Inflammatory macrophage (primary cell): ENCODE data around the gene PRKCE.

Experiments used
- DNase-seq, 2 donors: peaks; one replicate each; pipeline ENCODE4 v3.0.0-alpha.2; 2020 to 2022

The PRKCE gene

DNA sequence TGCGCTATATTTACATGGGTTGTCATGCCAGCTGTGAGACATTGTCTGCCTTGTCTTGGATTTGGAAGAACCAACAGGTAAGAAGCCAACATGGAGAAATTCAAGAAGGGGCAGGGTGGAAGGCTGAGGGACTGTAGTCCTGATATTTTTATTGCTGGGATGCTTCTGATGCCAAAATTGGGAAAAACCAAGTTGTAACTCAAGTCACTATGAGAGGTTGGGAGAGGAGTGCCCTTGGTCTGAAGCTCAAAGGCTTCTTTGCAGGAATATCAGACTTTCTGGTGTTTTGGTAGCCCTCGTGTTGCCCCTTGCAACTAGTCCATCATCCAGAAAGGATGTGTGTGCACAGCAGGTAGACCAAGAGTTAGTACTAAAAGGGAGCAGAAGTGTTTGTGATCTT lies 351.5 kb downstream of the PRKCE start:
- DNase-seq: no peak

DNA sequence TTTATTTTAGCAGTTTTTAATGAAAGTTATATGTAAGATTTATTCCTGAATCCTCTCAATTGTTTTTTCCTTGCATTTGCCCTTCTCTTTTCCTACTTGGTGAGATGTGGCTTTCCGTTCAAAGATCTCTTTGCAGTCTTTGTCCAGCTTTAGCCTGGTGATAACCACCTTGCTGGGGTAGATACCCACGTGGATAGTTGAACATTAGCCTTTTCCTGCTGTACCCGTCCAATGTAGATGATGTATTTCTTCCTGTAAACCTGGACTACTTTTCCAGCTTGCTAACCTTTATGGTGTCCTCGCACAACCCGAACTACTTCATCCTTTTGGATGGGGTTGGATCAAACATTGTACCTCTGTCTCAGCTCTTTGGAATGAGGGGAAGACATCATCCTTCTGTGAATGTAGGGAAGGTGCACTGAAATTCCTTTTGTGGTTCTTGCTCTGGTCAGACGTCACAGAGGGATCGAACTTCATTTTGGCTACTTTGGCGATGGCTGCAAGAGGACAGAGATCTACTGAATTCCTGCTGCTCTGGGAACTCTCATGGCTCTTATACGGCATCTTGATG lies 352.5 kb downstream of the PRKCE start:
- no peak for DNase-seq

DNA sequence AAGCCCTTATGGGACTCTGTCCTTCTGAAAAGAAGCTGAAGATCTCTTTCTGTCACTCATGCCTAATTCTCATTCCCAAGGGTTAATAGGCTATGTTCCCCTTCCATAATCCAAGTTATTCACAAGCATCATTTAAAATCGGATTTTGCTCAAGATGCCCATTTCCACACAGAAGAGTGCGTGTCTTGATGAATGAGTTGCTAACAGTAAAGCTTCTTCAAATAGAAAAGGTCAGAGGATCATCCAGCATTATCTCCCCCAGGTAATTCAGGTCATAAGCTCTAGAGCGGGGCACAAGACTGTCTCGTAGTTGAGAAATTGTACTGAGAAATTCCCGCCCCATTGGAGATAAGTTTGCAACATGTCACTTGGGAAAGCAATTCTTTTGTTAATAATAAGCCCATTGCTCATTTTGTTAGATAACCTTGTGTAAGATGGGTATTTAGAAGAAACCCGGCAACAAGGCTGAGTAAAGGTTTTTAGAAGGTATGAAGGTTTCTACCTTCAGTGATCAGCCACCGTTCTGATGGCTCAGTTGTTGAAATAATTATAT lies 355.1 kb downstream of the PRKCE start:
- DNase-seq: no peak

DNA sequence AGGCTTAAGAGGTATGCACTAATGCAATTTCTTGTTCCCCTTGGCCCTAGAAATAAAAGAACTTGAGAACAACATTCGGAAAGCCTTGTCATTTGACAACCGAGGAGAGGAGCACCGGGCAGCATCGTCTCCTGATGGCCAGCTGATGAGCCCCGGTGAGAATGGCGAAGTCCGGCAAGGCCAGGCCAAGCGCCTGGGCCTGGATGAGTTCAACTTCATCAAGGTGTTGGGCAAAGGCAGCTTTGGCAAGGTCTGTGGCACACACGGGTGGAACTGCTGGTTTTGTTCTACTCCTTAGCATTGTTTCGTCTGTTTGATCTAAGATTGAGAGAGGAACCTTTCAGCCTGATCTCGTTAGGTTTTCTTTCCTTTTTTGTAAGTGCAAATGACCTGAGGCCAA lies 355.9 kb downstream of the PRKCE start:
- DNase-seq: no peak

DNA sequence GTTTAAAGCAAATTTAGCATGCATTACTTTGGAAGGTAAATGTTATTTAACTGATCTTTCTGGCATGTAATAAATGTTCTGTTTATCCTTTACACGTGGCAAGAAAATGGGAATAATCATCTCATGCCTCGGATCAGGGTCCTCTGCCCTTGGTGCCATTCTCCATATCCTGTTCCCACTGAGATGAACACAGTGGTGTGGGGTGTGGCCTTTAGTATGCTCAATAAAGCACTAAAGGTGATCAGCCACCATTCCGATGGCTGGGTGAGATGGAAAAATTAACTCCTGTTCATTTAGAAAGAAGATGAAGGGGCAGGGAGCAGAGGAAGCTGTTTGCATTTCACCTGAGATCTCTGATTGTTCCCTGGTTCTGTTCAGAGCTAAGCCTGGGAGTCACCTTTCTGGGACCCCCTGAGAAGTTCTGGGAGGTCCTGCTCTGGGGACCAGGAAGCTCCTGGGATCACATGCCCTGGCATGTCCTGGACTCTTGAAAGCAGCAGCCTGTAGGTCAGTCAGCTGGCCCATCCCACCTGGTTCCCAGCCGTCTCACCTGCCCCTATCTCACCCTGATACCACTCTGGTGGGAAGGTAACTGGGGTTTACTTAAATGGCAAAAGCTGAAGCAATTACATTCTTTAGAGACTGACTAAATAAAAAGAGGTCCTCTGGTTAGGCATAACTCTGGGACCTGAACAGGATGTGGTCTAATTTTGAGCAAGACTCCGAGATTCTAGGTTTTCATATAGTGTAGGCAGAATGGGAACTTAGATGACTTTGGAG lies 356.8 kb downstream of the PRKCE start:
- no peak for DNase-seq

DNA sequence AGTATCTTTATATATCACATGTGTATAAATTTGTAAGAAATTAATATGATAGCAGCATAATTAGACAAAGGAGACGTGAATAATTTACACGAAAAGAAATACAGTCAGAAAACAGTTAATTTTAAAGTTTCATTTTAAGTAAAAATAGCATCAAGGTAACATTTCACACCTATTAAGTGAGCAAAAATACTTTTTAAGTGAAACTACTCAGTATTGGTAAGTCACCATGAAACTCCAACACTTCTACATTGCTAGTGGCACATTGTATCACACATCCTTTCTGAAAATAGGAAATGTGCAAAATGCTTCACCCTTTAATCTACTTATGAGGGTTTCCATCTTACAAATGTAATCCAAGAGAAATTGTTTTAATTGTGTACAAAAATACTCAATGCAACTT lies 357.8 kb downstream of the PRKCE start:
- no peak for DNase-seq

DNA sequence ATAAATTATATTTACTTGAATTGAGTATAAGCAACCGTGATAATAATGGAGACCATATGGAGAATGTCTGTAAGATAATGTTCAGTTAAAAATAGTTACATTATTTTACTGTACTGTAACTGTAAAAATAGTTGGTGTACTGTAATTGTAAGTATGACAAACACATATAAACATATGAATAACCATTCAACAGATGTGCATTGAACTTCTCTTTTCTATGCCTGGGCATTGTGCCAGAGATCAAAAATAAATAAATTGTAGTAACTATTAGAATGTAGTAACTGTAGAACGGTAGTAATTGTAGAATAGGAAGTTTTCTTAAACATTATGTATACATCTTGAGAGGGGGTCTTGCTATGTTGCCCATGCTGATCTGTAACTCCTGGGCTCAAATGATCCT lies 358.3 kb downstream of the PRKCE start:
- peak in 1 of 2 donors; percentile 35 for DNase-seq

DNA sequence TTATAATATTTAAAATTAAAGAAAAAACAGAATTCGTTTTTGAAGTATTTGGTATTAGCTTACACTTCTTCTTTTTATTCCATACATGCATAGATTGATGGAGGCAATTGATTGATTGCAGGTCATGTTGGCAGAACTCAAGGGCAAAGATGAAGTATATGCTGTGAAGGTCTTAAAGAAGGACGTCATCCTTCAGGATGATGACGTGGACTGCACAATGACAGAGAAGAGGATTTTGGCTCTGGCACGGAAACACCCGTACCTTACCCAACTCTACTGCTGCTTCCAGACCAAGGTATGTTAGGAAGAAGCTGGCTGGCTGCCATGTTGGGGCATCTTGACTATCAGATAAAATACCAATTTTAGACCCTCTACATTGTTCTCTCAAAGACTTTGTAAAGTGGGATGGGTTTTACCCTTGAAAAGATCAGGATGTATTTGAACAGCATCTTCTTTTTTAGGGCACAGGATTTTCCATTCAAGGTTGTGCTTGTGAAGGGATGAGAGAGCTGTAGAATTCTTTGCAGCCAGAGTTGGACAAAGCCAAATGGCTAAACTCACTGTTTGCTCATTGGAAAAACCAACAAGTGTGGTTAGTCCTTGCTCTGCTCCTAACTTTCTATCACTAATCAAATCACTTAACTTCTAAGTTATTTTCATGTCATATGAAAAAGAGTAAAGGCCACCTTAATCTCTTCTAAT lies 358.9 kb downstream of the PRKCE start:
- no peak for DNase-seq

DNA sequence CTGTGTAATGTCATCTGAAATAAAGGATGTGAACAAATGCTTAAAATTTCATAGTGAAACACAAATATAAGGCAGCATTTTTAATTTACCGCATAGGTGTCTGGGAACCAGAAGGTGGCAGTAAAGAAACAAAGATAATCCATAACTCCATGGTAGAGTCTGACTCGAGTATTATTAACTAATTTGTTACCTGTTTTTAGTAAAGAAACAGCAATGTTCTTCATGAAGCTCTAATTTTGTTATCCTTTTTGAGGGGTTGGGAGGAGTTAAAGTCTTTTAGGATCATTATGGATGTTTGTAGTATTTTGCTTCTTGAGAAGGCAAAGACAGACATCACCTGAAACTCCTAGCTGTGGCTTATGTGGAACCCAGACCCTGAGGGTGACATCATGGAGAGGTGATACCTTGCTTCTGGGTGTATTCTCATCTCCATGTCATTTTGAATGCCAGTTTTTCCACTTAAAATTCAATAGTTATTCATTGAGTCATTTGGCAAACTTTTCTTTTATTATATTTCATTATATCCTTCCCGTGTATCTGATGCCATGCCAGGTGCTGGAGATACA lies 359.5 kb downstream of the PRKCE start:
- DNase-seq: peak; percentile 28 to 51

DNA sequence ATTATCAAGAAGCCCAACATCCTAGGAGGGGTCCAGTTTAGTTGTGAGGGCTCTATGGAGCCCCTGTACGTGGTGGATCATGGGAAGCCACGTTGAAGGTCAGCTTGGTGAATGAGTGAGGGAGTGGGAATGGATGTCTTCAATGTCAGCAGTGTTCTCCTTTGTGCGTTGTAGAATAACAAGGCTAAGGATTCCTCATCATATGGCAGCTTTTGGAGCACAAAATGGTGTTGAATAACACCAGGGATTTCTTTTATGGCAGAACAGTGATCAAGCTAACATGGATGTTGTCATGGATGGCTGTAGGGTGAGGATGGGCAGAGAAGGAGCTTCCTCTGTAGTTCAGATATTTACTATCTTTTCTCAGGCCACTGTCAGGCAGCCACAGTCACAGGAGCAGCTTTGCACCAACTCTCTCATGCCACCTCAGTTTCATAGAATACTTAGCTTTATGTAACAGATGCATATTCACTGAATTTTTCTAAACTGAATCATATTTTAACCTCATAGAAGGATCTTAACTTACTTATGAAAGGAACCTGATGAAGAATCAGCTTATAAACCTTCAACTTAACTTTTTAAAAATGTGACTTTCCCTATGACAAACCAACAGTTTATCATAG lies 361.3 kb downstream of the PRKCE start:
- no peak for DNase-seq

DNA sequence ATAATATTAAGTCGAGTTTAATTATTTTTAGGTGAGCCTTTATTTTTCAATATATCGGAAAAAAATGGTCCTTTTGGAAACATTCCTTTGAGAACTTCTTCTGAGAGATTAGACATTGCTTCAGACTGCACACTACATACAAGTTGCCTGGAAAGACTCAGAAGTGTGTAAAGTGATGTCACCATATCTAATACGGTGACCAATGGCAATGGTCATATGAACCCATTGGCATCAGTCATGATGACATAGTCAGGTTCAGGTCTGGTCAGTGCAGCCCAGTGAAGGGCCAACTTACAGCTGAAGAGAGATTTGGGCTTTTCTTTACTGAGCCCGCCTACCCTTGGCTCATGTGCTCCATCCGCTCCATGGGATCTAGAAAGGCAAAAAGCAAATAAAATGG lies 362.3 kb downstream of the PRKCE start:
- DNase-seq: no peak

DNA sequence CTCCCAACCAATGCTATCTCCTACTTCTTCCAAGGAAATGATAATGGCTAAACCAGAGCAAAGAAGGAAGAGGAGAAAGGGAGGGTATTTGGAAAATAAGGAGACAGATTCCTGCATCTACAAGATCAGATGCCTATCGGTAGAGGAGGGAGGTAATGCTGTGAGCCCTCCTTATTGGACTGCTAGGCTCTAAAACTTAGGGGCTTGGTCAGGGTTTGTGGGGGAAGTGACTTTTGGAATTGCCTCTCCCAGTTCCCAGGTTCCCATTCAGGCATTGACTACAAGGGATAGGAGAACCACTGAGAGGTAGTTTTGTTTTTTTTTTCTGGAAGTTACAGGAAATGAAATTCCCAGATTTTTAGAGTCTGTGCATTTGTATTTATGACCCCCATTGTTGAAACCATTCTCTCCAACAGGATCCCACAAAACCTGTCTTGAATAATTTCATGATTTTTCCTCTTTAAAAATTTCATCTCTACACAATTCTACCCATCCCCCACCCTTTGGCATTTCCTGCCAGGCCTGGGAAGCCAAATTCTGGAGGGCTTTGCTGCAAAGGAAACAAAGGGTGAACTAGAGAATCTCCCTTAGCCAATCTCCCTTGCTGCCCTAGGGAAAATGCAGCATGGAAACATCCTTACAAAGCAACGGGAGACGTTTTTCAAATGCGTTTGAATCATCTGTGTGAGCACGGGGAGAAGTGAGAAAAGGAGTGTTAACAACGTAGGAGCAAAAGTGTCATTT lies 363.6 kb downstream of the PRKCE start:
- DNase-seq: no peak

DNA sequence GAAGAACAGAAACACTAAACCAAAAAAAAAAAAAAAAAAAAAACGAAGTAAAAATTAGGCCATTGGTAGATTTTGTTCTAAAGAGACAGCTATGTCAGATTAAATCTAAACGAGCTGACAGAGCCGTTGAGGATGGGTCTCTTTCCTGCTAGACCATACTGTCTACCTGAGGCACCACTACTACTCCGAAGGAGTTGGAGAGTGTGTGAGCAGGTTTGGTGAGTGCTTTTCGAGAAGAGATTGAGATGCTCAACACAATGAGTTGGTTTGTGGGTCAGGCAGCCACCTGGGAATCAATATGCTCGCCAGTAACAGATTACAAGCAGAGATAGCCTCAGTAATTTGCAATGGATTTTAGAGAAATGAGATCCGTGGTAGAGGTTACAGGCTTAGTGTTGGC lies 364.2 kb downstream of the PRKCE start:
- DNase-seq: no peak

DNA sequence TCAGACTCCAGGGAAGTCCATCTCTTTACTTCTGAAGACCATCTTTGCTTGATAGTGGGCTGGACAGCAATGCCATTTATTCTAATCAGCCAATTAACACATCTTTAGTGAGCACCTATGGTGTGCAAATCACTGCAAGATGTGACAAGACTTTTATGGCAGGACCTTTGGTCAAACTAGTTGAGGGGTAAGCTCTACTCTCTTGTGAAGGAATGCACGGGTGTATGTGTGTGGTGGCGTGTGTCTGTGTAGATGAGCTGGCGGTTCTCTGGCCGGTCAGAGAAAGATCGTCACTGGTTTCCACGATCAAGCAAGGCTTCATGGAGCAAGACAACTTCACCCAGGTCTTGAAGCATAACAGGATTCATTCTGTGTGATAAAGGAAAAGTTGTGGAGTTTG lies 364.6 kb downstream of the PRKCE start:
- DNase-seq: no peak

DNA sequence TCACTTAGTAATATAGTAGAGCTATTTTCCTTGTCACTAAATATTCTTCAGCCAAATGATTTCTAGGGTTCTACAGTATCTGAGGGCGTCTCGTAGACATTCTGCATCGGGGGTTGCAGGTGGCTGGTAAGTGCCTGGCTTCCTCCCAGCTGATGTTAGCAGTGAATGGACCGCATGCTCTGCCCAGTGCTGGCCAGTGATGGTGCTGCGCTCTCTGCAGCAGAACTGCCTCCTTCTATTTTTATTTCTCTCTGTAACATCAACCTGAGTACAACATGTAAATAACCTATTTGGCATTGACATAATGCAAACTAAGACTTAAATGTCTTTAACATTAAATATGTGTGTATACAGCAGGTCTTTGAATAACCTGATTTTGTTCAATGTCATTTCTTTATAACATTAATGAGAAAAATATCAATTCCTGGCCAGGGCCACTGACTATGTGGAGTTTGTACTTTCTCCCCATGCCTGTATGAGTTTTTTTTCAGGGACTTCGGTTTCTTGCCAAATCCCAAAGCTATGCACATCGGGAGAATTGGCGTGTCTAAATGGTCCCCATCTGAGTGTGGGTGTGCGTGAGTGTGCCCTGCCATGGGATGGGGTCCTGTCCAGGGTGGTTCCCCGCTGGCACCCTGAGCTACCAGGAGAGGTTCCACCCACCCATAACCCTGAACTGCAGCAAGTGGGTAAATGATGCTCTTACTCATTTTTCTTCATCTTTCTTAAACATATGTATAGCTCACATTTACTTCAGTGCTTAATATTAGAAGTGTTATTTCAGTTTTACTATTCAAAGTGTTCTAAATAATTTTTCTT lies 367.5 kb downstream of the PRKCE start:
- no peak for DNase-seq

DNA sequence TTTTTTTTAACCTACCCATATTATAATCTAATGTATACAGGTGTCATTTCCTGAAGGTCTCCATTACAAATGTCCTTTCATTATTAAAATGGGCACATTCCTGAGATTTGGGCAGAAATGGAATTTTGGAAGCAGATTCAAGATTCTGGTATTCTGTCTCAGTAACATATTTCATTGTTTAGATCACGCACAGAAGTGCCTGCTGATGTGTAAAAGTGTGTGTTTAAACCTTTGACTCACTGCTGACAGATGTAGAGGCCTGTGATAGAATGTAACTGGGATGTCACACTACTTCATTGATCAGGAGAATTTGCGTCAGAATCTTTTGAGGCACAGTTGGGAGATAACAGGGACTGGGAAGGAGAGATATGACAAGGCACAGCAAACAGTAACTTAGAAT lies 368.9 kb downstream of the PRKCE start:
- no peak for DNase-seq

DNA sequence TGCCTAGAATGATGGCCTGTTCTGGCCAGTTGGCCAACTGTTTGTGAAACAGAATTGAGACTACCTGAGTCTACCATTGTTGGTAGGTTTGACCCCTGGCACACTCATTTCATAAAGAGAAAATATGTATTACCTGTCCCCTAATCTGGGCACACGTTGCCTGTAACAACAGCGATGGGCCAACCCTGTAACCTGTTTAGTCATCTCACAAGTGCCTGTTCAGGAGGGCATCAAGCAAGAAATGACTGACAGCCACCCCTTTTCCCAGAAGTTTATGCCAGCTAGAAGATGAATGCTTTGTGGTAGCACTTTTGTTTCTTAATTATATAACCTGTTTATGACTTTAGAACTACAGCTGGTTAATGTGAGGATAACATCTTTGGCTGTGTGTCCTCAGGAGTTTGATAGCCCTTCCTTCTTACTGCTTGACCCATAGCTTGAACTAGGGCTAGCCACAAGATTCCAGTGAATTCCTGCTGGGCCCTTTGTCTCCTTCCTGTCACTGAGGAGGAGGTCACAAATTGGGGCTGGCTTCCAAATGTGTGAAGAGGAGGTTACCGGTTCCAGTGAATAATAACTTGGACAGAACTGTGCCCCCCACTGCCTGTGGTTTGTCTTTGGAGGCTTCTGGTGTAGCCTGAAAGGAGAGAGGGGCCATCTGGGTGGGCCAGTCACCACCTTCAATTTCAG lies 371.8 kb downstream of the PRKCE start:
- DNase-seq: no peak

DNA sequence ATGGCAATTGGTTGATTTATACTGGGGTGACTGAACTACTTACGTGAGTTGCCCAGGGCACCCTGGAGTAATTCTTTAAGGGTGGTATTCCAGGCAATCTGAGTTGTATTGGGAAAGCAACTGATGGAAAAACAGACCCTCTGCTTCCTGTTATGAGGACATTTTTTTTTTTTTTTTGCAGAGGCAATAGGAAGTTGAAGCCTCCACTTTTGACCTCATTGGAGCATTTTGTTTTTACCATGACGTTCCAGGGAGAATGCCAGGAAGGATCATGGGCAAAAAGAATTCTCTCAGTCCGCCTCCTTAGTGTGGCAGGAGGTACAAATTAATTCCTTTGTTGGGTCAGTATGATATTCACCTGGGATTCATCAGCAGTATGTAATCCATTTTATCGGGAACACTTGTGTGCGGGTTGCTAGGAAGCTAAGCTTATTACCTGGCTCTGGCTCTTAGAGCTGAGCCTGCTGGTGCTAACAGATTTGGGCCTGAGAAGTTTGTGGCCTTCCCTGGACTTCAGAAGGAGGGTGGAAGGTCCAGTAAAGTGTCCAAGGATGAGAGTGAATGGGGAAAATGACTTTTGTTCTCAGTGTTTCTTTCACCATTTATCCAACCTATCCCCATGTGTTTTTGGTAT lies 372.8 kb downstream of the PRKCE start:
- DNase-seq: no peak

DNA sequence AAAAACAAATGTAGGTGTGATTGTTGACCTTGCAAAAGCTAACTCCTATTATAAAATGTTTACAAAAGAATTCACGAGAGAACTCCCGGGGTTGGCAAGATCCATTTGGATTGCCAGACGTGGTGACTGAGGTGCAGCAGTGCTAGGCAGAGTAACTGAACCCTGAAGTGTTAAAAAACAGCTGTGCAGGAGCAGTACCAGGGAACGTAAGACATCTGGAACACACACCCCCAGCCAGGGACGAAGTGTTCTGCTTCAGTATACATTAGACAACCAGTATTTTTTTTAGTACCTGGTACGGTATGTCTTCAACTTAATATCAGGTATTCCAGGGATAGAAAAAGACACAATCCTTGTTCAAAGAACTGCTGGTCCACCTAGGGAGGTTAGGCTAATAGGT lies 373.6 kb downstream of the PRKCE start:
- DNase-seq: no peak

DNA sequence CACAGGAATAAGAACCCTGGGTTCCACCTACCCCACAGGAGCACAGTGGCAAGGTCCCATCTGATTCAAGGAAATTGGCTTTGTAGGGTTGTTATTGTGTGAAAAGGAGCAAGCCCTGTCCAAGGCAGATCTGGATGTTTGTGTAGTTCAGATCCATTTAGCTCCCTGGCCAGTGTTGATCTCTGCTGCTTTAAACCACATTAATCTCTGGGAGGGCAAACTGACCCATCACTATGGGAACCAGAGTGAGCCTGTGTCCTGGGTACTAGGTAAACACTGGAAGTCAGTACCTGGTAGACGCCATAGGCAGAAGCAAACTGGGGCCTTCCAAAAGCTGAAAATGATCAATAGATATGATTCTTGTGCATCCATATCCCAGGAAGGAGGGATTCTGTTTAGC lies 374.2 kb downstream of the PRKCE start:
- DNase-seq: no peak
